NCI-H2196 treated with DMSO at 0.1 percent for 48 hours (cell line): ENCODE measurements around the gene TAP1.
A peak's percentile ranks its signal among the peaks of the same experiment; 100 is the strongest.

Experiments
- DNase-seq: peaks from one replicate; lab custom pipeline; 2025; ENCODE audit not compliant: unreplicated experiment; lab: John Stamatoyannopoulos, UW

TAP1 gene

GRCh38 chr6:32842021-32842650 lies 11.4 kb downstream of the TAP1 start:
- no peak for DNase-seq

DNA sequence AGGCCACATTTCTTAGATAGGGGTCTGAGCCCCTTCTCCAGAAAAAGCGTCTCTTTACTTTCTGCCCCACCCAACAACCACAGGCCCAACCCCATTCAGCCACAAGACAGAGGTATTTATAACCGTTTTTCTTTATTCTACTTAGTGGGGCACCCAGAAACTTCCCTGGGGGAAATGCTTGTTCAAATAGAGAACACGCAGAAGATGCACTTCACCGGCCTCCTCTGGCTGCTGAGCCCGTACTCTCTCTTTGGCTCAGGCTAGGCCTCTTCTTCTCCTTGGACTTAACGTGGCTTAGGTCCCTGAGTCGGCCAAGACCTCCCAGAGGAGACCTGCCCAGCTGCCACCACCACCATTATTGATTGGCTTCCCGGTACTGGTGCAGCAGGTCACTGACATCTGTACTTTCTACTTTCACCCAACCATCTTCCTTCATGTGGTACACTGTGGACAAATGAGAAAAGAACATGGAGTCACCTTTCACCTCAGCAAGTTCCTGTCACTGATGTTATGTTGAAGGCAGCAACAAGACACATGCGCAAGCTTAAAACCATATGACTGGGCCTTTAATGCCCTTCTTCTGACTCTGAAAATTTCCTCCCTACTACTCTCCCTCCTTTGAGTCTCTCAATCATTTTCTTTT lies 12.8 kb downstream of the TAP1 start:
- no peak for DNase-seq

DNA sequence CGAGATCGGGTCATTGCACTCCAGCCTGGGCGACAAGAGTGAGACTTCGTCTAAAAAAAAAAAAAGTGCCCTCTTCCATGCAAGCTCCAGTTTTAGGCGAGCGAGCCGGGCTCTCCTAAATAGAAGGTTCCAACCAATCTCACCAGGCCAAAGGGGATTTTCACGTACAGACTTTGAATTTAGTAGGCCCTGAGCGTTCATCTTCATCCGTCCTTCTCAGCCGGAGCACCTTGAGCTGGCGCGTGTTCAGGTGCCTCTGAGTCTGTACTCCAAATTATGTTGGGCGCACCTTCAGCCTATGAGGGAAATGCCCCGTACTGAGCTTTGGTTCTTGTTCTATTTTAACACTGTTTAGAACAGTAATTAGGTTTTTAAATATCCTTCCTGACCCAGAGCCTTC lies 14.1 kb downstream of the TAP1 start:
- no peak for DNase-seq

DNA sequence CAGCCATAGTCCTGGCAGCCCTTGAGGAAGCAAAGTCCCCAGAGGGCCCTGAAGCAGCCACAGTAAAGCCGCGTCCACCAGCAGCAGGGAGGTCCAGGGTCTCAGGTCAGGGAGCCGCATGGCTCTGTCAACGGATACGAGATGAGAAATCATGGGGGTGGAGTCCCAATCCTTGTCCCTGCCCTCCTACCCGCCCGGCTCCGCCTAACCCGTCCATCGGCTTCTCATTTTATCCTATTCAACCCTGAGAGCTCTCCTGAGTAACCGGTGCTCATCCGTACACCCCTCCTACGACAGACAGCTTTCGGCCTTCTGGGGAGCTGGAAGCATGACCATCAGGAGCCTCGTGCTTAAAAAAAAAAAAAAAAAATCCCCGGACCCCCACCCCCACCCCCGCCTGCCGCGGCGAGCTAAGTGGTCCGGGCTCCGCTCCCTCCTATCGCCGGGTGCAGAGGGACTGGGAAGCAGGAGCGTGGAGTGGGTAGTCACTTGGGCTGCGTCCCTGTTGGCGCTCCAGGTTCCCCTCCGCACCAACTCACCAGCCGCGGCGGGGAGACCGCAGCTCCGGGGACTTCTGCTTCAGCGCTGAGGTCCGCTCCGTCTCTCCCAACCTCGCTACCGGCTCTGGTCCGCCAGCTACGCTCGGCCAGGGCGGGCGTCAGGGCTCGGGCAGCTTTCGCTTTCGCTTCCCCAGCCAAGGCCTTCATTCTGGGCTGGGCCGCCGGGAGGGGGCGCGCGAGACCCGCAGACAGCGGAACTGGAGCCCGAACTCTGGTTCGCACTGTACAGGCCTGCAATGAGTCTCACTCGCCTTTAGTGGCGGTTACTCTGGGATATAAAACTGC lies 15.2 kb downstream of the TAP1 start, which contains the start of gene TAP2:
Gene TAP2 (minus strand): TSS at position 626 of the 845 bp plus-strand sequence. CDS start 506 bp downstream, at position 120.
- peak; percentile 86 for DNase-seq

DNA sequence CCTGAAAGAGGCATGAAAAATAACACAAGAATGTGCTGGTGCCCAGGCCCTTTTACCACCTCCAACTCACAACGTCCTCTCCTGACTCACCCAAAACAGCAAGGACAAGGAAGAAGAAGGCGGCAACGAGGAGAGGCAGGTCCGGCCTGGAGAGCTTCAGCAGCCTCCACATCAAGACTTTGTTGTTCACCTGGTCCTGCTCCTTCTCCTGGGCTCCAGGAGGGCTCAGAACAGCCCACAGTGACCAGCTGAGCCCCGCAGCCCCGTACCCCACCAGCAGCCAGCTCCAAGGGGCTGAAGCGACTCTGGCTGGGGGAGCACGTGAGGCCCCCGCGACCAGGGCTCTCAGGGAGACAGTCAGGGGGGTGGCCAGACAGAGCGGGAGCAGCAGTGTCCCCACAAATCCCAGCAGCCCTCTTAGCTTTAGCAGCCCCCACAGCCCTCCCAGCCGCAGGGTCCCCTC lies 15.8 kb downstream of the TAP1 start:
- DNase-seq: no peak

- no peak for DNase-seq
These were observed 16.6 kb downstream of the TAP1 start for GRCh38 chr6:32836873-32837272.

DNA sequence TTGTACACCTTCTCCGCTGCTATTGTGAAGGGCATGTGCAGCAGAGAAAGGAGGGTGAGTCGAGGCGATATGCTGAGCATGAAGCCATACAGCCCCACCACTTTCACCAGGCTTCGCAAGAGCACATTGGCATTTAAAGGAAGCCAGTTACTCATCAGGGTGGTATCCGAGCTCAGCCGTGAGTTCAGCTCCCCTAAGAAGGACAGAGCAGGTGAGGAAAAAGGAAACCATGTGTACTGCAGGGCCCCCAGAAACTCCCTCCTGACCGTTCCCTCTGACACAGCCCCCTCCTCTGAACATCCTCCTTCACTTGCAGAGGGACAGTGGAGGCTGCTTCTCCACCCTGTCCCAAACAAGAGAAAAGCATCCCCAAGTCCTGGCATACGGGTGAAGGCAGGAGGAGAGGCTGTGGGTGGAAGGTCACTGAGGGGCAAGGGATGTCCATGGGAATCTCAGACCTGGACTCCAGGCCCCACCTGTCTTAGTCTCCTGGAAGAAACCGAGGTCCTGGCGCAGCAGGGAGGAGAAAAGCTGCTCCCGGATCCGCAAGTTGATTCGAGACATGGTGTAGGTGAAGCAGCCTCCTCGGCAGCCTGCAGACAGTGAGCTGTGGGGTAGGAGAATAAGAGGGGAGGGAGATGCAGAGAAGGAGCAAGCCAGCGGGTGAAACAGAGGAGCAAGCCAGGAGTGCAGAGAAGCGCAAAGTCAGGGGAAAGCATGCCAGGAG lies 18.2 kb downstream of the TAP1 start:
- DNase-seq: no peak

DNA sequence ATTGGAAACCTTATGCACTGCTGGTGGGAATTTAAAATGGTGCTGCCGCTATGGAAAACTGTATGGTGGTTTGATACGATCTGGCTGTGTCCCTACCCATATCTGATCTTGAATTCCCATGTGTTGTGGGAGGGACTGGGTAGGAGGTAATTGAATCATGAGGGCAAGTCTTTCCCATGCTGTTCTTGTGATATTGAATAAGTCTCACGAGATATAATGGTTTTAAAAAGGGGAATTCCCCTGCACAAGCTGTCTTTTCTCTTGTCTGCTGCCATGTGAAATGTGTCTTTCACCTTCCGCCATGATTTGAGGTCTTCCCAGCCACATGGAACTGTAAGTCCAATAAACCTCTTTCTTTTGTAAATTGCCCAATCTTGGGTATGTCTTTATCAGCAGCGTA lies 19.8 kb downstream of the TAP1 start:
- no peak for DNase-seq

GRCh38 chr6:32832535-32832934 lies 21.0 kb downstream of the TAP1 start:
- no peak for DNase-seq

DNA sequence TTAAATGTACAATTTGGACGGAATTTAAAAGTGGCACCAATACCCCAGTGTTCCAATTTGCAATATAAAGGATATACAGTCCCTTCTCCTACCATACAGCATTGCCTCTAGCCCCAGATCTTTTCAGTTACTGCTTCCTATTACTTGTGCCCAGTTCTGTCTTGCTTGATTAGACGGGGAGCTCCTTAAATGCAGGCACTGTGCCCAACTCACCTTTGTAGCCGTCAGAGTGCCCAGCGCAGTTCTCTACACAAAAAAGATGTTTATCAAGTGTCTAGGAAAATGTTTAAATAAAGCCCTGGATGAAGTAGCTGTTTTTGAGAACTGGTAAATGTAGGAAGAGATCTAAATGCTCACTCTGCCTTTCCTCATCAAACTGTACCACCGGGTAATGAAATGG lies 22.6 kb downstream of the TAP1 start:
- no peak for DNase-seq

- DNase-seq: no peak
These were observed 23.5 kb downstream of the TAP1 start for GRCh38 chr6:32830017-32830416.

GRCh38 chr6:32829495-32829894 lies 24.0 kb downstream of the TAP1 start:
- DNase-seq: no peak

GRCh38 chr6:32827025-32827424 lies 26.5 kb downstream of the TAP1 start:
- DNase-seq: no peak

DNA sequence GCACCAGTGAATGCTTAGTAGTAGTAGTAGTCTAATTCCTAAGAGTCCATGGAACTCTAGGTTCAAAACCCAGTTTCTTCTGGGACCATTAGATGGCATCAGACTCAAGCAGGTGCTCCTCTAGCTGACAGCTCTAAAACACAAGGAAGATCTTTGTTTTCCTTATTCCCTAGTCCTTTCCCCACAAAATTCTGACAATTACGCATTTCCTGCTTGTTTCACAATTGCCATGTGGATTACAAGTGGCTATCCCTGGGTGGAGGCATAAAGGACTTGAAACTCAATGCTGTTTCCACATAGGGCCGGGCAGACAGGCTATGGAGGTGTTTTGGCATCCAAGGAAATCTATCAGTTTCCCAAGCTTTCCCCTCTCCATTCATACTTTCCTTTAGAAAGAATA lies 27.5 kb downstream of the TAP1 start:
- no peak for DNase-seq

GRCh38 chr6:32819729-32820128 lies 33.8 kb downstream of the TAP1 start:
- DNase-seq: no peak

DNA sequence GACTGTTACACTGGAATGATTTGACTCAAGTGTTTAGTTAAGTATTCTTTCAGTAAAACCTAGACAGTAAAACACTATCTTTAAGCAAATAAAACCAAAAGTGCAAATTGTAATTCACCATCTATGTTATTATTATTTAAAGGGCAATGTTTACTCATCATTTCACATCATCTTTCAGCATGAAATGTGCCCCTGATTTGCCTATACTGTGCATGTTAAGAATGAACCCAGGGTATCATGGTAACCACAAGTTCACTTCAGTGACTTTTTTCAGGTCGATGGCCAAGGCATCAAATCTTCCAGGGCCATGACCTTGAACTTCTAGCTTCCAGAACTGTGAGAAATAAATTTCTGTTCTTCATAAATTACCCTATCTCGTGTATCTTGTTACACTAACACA lies 34.6 kb downstream of the TAP1 start:
- no peak for DNase-seq

DNA sequence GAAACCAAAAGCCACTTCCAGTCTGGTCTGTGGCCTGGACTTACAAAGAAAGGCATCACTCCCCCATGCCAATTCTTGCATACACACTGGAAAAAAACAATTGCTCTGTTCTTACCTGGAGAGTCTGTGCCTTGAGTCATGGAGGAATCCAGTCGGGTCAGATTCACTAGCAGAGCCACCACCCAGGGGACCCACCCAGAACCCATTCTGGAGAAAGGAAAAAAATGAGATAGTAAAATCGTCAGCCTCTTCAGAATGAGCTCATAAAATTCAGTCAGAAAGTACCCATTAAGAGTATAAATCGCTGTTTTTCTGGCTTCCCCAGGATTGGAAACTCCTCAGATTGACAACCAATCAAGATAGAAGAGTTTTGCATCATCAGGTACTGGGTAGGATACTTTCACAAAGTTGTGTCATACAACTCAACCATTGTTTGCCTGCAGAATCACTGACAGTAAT lies 36.7 kb downstream of the TAP1 start, which contains the start of gene HLA-DOB:
Gene HLA-DOB (minus strand): TSS at position 257 of the 459 bp plus-strand sequence. CDS start 51 bp downstream, at position 206.
- DNase-seq: no peak

DNA sequence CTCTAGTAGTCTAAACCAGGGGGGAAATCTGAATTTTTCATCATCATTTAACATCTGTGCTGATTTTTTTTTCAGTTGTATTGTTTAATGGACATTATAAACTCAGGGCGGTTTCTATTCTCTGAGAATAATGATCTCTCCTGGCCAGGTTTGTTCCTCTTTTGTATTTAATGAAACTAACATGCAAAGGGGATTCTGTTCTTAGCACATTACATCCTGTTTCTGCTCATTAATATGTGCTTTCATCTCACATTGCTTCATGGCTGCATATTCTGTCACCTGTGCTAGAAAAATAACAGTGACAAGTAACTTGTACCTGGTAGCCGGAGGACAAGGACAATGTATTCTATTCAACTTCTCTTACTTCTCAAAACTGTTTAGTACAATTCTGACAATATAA lies 37.5 kb downstream of the TAP1 start:
- DNase-seq: no peak

DNA sequence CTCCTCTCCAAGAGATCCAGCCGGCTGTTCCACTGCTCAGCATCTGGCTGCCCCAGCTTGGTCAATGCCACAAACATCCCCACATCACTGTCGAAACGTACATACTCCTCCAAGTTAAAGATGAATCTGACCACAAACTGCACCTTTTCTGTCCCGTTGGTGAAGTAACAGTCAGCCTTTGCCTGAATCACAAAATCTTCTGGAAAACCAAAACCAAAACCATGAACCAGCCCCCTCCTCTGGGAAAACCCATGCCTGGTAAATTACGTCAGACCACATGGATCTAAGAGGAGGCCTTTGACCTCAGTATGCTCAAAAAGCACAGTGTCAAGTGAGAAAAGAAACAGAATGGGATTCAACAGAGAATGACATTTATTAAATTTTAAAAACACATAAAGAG lies 38.4 kb downstream of the TAP1 start:
- no peak for DNase-seq

GRCh38 chr6:32814145-32814544 lies 39.4 kb downstream of the TAP1 start:
- no peak for DNase-seq

DNA sequence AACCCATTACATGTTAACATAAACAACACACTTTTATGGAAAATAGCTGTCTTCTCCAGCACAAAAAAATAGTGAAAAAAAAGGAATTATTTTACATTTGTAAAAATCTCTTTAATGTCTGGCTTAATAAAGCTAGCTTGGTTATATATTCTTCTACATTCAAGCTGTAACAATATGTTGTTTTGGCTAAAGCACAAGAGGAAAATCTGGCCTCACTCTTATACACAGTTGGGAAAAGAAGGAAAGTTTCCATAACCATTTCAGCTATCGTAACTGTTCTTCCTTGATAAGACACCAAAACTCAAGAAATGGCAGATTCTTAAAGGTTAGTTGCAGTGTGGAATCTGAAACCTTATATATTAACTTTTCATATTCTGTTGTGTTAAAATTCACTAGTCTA lies 44.3 kb downstream of the TAP1 start:
- DNase-seq: no peak
